Measurements from ENCODE around the gene MON1B.
A peak's percentile ranks its signal among the peaks of the same experiment; 100 is the strongest.

MON1B gene

GRCh38 chr16:77190478-77191258 lies at the start of gene MON1B:
Gene MON1B (plus strand): TSS chr16:77191190. CDS start chr16:77191486, 296 bp downstream.
- Histone ChIP-seq H2AFZ (ENCODE audit: low read length) (peak within 1 kb of the TSS; percentile 31), H3K4me1 (ENCODE audit: insufficient read depth, low read length, severe bottlenecking) (peaks cover 20% of the 10 kb centered on the region)
- TF ChIP-seq CTCF (IDR thresholded peaks at IDR 0.05; ENCODE audit: low read length), result no peak
- TF ChIP-seq EZH2 (IDR thresholded peaks at IDR 0.05; ENCODE audit: borderline replicate concordance, low read length), result no peak

GRCh38 chr16:77143364-77143763 lies 47.6 kb upstream of the MON1B start:
- no peaks in the 10 kb centered on the region for H3K4me1 ChIP-seq (ENCODE audit: insufficient read depth, low read length, severe bottlenecking)
- H3K4me3 ChIP-seq (ENCODE audit: low read depth, low read length, poor library complexity, severe bottlenecking), result no peak overlapping the region
- no peaks in the 10 kb centered on the region for H4K20me1 ChIP-seq (ENCODE audit: insufficient read depth, low read length)
- H3K9ac ChIP-seq (ENCODE audit: low read length), result no peak overlapping the region
- H3K9me2 ChIP-seq (ENCODE audit: low read depth, low read length), result no peaks in the 10 kb centered on the region
- no peaks in the 10 kb centered on the region for H3K27me3 ChIP-seq (ENCODE audit: insufficient read depth, low read length)
- 0 out of 2 replicates have a peak, but pooled peaks cover 3% of the 10 kb centered on the region for H3K9me3 ChIP-seq (ENCODE audit: low read length)
- H3F3A ChIP-seq (ENCODE audit: insufficient read depth, low read length), result no peaks in the 10 kb centered on the region
- H3K79me2 ChIP-seq (ENCODE audit: insufficient read depth, low read length), result no peaks in the 10 kb centered on the region
- no peak overlapping the region for H3K4me2 ChIP-seq (ENCODE audit: low read length)
- TF ChIP-seq CTCF (IDR thresholded peaks at IDR 0.05; ENCODE audit: low read length) (no peak), EZH2 (IDR thresholded peaks at IDR 0.05; ENCODE audit: borderline replicate concordance, low read length) (no peak)
- no peaks in the 10 kb centered on the region for H3K36me3 ChIP-seq (ENCODE audit: insufficient read depth, low read length)
- H3K27ac ChIP-seq (ENCODE audit: low read depth, low read length, poor library complexity, severe bottlenecking), result no peak overlapping the region
- no peak overlapping the region for H2AFZ ChIP-seq (ENCODE audit: low read length)

More at GRCh38 chr16:77190478-77191258, at the start of gene MON1B:
- Histone ChIP-seq H3K36me3 (ENCODE audit: insufficient read depth, low read length) (peaks cover 33% of the 10 kb centered on the region), H3K9ac (ENCODE audit: low read length) (peak within 1 kb of the TSS; percentile 94), H3K4me2 (ENCODE audit: low read length) (peak within 1 kb of the TSS; percentile 81), H3K4me3 (ENCODE audit: low read depth, low read length, poor library complexity, severe bottlenecking) (peak within 1 kb of the TSS; percentile 94), H3K79me2 (ENCODE audit: insufficient read depth, low read length) (peaks cover 14% of the 10 kb centered on the region), H3K27me3 (ENCODE audit: insufficient read depth, low read length) (no peaks in the 10 kb centered on the region), H3K9me3 (ENCODE audit: low read length) (no peaks in the 10 kb centered on the region), H3K9me2 (ENCODE audit: low read depth, low read length) (no peaks in the 10 kb centered on the region), H3K27ac (ENCODE audit: low read depth, low read length, poor library complexity, severe bottlenecking) (peak within 1 kb of the TSS; percentile 95), H4K20me1 (ENCODE audit: insufficient read depth, low read length) (no peaks in the 10 kb centered on the region), H3F3A (ENCODE audit: insufficient read depth, low read length) (no peaks in the 10 kb centered on the region)

- TF ChIP-seq CTCF (IDR thresholded peaks at IDR 0.05; ENCODE audit: low read length), result no peak
- no peak for TF ChIP-seq EZH2 (IDR thresholded peaks at IDR 0.05; ENCODE audit: borderline replicate concordance, low read length)
- Histone ChIP-seq H2AFZ (ENCODE audit: low read length) (no peak overlapping the region), H3K27me3 (ENCODE audit: insufficient read depth, low read length) (no peaks in the 10 kb centered on the region), H3K4me1 (ENCODE audit: insufficient read depth, low read length, severe bottlenecking) (no peaks in the 10 kb centered on the region), H3K9me3 (ENCODE audit: low read length) (0 out of 2 replicates have a peak, but pooled peaks cover 3% of the 10 kb centered on the region), H4K20me1 (ENCODE audit: insufficient read depth, low read length) (no peaks in the 10 kb centered on the region), H3K4me2 (ENCODE audit: low read length) (no peak overlapping the region), H3K36me3 (ENCODE audit: insufficient read depth, low read length) (no peaks in the 10 kb centered on the region), H3K4me3 (ENCODE audit: low read depth, low read length, poor library complexity, severe bottlenecking) (no peak overlapping the region), H3K9me2 (ENCODE audit: low read depth, low read length) (no peaks in the 10 kb centered on the region), H3F3A (ENCODE audit: insufficient read depth, low read length) (no peaks in the 10 kb centered on the region), H3K79me2 (ENCODE audit: insufficient read depth, low read length) (no peaks in the 10 kb centered on the region), H3K27ac (ENCODE audit: low read depth, low read length, poor library complexity, severe bottlenecking) (no peak overlapping the region), H3K9ac (ENCODE audit: low read length) (no peak overlapping the region)
Measured at GRCh38 chr16:77148121-77148520, 42.9 kb upstream of the MON1B start.

All from OCI-LY1 (cell line).